Right lobe of liver (tissue), 4 donors: ENCODE data around the gene UGT2B15.
"Not testable (repeated sequence)": the region's sequence is repeated elsewhere in the genome, so short reads cannot be mapped to it uniquely, and the experiment has no call there.

ENCODE experiments used
- POLR2A ChIP-seq: fragments of 450-650 bp; IDR thresholded peaks from one replicate; pipeline ENCODE4 v1.6.1; 2017; ENCODE audit warnings: antibody characterized with exemption, mild to moderate bottlenecking
- TF ChIP-seq, protein P1 (sequence below), 4 donors: fragments of 200-600 bp in 3 of 4; fragments of 450-650 bp in 1 of 4; IDR thresholded peaks; one replicate each; pipeline versions ENCODE4 v1.5.1 to v1.8.0; 2016 to 2022; ENCODE audit warnings: antibody characterized with exemption in 4 of 4, mild to moderate bottlenecking in 2 of 4
- donor health status: DM: no; HTN: no; CAD: no.
- donor health status: DM: no; HTN: no; CAD: no.
- donor health status: DM: no; HTN: yes; CAD: no.

DNA sequence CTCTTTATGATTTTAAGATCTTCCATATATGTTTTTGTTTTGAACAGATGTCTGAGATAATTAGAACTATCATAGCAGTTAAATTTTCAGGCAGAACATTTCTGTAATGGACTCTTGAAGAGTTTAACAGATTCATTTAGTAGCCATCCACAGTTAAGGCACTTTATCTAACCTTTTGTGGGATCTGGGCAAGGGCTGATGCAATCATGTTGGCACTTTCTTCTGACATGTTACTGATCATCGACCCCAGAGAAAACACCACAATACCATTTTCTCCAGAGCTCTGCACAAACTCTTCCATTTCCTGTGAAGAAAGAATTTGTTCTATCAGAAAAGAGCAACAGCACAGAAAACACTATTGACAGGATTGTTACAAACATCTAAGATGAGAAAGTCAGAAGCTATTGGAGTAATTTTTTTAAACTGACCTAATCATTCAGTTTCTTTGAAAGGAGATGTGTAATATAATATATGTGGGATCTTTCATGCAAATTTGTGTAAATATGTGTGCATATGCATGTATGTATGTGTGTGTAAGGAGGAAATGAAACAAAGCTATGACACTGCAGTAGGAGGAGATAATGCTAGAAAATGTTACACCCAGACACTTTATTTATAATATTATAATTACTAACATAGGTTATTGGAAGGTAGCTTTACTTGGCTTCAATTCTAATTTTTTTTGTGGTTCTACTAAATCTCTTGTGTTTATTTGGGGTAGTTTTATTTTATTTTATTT, 7.4 kb downstream of the UGT2B15 start:
- TF ChIP-seq, protein P1, sequence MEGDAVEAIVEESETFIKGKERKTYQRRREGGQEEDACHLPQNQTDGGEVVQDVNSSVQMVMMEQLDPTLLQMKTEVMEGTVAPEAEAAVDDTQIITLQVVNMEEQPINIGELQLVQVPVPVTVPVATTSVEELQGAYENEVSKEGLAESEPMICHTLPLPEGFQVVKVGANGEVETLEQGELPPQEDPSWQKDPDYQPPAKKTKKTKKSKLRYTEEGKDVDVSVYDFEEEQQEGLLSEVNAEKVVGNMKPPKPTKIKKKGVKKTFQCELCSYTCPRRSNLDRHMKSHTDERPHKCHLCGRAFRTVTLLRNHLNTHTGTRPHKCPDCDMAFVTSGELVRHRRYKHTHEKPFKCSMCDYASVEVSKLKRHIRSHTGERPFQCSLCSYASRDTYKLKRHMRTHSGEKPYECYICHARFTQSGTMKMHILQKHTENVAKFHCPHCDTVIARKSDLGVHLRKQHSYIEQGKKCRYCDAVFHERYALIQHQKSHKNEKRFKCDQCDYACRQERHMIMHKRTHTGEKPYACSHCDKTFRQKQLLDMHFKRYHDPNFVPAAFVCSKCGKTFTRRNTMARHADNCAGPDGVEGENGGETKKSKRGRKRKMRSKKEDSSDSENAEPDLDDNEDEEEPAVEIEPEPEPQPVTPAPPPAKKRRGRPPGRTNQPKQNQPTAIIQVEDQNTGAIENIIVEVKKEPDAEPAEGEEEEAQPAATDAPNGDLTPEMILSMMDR (IDR thresholded peaks at IDR 0.05), result not testable (repeated sequence)
- not testable (repeated sequence) for TF ChIP-seq POLR2A
